ENCODE data around the gene DHX32.
"Not testable (repeated sequence)": the region's sequence is repeated elsewhere in the genome, so short reads cannot be mapped to it uniquely, and the experiment has no call there.

DNA sequence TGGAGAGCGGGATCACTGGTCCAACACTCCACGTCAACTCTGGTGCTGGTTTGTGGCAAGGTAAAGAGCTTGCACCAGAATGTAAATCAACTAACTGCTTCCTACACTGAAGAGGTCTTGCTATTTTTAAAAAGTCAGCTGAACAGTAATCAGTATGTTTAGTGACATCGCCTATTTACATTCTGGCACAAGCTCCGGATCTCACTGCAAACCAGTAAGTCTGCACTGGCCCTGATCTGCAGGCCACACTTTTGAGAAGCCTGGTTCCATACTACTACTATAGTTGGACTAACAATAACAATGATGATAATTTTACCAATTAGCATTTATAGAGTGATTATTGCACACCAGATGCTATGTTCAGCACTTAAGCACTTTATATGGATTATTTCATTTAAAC lies 8.3 kb upstream of the DHX32 start:
- TF ChIP-seq CTCF (IDR thresholded peaks at IDR 0.05; ENCODE audit: insufficient read depth, low read length, poor library complexity, severe bottlenecking); EZH2phosphoT487 (conservative IDR thresholded peaks at IDR 0.05; ENCODE audit: low read length): not testable (repeated sequence)
